OCI-LY7 (cell line): ENCODE measurements around the gene OSGIN1.

Experiments
- EZH2phosphoT487 ChIP-seq: fragments of 200-600 bp; sonication (generic); IDR thresholded peaks from 2 replicates; pipeline ENCODE4 v1.6.1; 2018; ENCODE audit warnings: low read depth, borderline replicate concordance, mild to moderate bottlenecking, mixed run types, antibody characterized with exemption, low read length, moderate library complexity, mixed read lengths
- TF ChIP-seq, protein P1 (sequence below): fragments of 200-600 bp; sonication (generic); conservative IDR thresholded peaks from 2 replicates; pipeline ENCODE4 v1.5.1; 2014; ENCODE audit warnings: mild to moderate bottlenecking, antibody characterized with exemption, low read length, moderate library complexity, mixed read lengths

DNA sequence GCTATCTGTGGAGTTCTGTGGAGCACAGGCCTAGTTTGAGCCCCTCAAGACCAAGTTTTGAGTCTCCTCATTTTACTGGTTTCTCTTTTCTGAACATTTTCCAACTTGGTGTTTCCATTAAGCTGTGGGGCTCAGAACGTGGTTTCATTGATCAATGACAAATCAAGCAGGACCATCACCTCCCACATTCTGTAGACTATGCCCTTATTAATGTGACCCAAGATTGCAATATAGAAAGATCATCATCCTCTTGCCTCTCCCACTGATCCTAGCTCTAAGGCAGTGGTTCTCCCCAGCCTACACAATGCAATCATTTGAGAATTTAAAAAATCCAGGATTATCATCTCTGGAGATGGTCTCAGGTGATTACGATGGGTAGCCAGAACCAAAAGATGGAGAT, 15.8 kb upstream of the OSGIN1 start:
- TF ChIP-seq, protein P1, sequence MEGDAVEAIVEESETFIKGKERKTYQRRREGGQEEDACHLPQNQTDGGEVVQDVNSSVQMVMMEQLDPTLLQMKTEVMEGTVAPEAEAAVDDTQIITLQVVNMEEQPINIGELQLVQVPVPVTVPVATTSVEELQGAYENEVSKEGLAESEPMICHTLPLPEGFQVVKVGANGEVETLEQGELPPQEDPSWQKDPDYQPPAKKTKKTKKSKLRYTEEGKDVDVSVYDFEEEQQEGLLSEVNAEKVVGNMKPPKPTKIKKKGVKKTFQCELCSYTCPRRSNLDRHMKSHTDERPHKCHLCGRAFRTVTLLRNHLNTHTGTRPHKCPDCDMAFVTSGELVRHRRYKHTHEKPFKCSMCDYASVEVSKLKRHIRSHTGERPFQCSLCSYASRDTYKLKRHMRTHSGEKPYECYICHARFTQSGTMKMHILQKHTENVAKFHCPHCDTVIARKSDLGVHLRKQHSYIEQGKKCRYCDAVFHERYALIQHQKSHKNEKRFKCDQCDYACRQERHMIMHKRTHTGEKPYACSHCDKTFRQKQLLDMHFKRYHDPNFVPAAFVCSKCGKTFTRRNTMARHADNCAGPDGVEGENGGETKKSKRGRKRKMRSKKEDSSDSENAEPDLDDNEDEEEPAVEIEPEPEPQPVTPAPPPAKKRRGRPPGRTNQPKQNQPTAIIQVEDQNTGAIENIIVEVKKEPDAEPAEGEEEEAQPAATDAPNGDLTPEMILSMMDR: no peak
- no peak for TF ChIP-seq EZH2phosphoT487
